Activated naive CD4-positive, alpha-beta T cell treated with anti-CD3 and anti-CD28 coated beads for 36 hours (primary cell): ENCODE results near the gene STAP1. TPM values are rescaled to one million over a fixed set of nuclear protein-coding genes. Genes with fewer than 3 reads are reported as not detected.
"Not testable (repeated sequence)": the region's sequence is repeated elsewhere in the genome, so short reads cannot be mapped to it uniquely, and the experiment has no call there.

Experiments
- CTCF ChIA-PET: fragments of 350-600 bp; sonication (Branson Sonifier 250); formaldehyde crosslinking; loops from one replicate; lab custom pipeline; 2021; ENCODE audit warnings: antibody characterized with exemption; lab: Charles Lee
- DNase-seq: peaks from one replicate; pipeline ENCODE4 v3.0.0-alpha.2; 2020
- H3K27ac Mint-ChIP-seq: one replicate; pipeline ENCODE4 v1.8.0; 2021; ENCODE audit warnings: mild to moderate bottlenecking, mixed read lengths
- H3K27me3 Mint-ChIP-seq: one replicate; pipeline ENCODE4 v1.8.0; 2021; ENCODE audit warnings: low read depth, mixed read lengths
- H3K36me3 Mint-ChIP-seq: one replicate; pipeline ENCODE4 v1.8.0; 2021; ENCODE audit warnings: low read depth, mixed read lengths
- H3K4me1 Mint-ChIP-seq: one replicate; pipeline ENCODE4 v1.8.0; 2021; ENCODE audit warnings: low read depth, mixed read lengths
- H3K4me3 Mint-ChIP-seq: one replicate; pipeline ENCODE4 v1.8.0; 2021; ENCODE audit warnings: mild to moderate bottlenecking, moderate library complexity, mixed read lengths
- H3K9me3 Mint-ChIP-seq: one replicate; pipeline ENCODE4 v1.8.0; 2021; ENCODE audit warnings: mixed read lengths
- intact Hi-C: fragments of 100-400 bp; cut with micrococcal nuclease; formaldehyde crosslinking; loops from one replicate; pipeline ENCODE4 v1.15.1; 2023
- total RNA-seq, 2 experiments: library from RNA; stranded (reverse); gene quantifications; one replicate each; pipeline ENCODE4 v1.2.3, GENCODE V29; 2021

Gene STAP1
- total RNA-seq, 2 experiments from 2014 or later = 18.9 to 22.1 TPM

DNA sequence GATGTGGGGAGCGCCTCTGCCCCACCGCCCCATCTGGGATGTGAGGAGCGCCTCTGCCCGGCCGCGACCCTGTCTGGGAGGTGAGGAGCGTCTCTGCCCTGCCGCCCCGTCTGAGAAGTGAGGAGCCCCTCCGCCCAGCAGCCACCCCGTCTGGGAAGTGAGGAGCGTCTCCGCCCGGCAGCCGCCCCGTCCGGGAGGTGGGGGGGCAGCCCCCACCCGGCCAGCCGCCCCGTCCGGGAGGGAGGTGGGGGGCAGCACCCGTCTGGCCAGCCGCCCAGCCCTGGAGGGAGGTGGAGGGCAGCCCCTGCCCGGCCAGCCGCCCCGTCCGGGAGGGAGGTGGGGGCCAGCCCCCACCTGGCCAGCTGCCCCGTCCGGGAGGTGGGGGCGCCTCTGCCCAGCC, 78.5 kb downstream of the STAP1 start:
- H3K4me3 Mint-ChIP-seq, H3K27ac Mint-ChIP-seq, H3K9me3 Mint-ChIP-seq, CTCF ChIA-PET, H3K27me3 Mint-ChIP-seq, DNase-seq, H3K4me1 Mint-ChIP-seq, intact Hi-C loops: not testable (repeated sequence)
- peaks cover 35% of the 10 kb centered on the region for H3K36me3 Mint-ChIP-seq

DNA sequence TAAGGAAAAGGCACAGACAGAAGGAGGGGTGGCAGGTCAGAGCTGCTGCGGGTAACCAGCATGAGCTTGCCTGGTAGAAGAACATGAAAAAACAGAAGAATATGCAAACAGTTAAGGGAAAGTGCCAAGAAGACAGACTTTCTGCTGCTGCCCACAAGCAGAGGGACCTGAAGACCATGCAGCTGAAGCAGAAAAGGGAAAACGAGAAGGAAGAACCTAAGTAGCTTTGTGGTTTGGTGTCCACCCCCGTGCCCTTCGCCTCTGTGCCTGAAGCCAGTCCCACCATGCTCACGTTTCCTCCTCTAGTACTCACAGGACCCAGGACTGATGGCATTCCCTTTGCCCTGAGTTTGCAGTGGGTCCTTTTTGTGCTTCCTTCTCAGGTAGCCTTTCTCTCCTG, 79.6 kb downstream of the STAP1 start:
- CTCF ChIA-PET = no interaction called here
- Mint-ChIP-seq H3K27ac (no peak overlapping the region), H3K4me1 (peaks cover 2% of the 10 kb centered on the region)

GRCh38 chr4:67651536-67651935, 93.0 kb downstream of the STAP1 start:
- no peaks in the 10 kb centered on the region for H3K4me1 Mint-ChIP-seq
- H3K4me3 Mint-ChIP-seq = no peak overlapping the region
- intact Hi-C loops = no loop called here
- H3K27me3 Mint-ChIP-seq = no peaks in the 10 kb centered on the region
- H3K27ac Mint-ChIP-seq = no peak overlapping the region
- H3K9me3 Mint-ChIP-seq = peaks cover 9% of the 10 kb centered on the region
- CTCF ChIA-PET = no interaction called here
- peaks cover 40% of the 10 kb centered on the region for H3K36me3 Mint-ChIP-seq
- no peak for DNase-seq

More for the DNA sequence above, 79.6 kb downstream of the STAP1 start:
- DNase-seq = no peak
- H3K9me3 Mint-ChIP-seq = no peaks in the 10 kb centered on the region
- H3K27me3 Mint-ChIP-seq = no peaks in the 10 kb centered on the region
- H3K4me3 Mint-ChIP-seq = no peak overlapping the region
- peaks cover 30% of the 10 kb centered on the region for H3K36me3 Mint-ChIP-seq
- intact Hi-C loops = no loop called here

Other genes with a start within 250 kb of the STAP1 start
- 10 to 100 TPM; 46.0 to 51.7 TPM for gene CENPC, start 13.2 kb upstream of the STAP1 start, total RNA-seq
- 10 to 100 TPM; 71.6 to 79.5 TPM for gene UBA6, start 142.4 kb downstream of the STAP1 start, total RNA-seq
- not detected for gene GNRHR, start 195.7 kb downstream of the STAP1 start, total RNA-seq